Pancreas (tissue), 10 donors: Measurements from ENCODE around the gene GALR2. TPM values are rescaled to one million over a fixed set of nuclear protein-coding genes. Genes with fewer than 3 reads are reported as not detected.
"Not testable (repeated sequence)": the region's sequence is repeated elsewhere in the genome, so short reads cannot be mapped to it uniquely, and the experiment has no call there.

Experiments used
- ATAC-seq, 4 donors: fragments of 200-7000 bp; cut with Tn5 transposase; one replicate each; pipeline versions ENCODE4 v1.8.0 to v1.9.1; 2020; ENCODE audit warnings: mild to moderate bottlenecking in 4 of 4, moderate library complexity in 4 of 4
- DNase-seq, 6 donors: peaks; one replicate each; pipeline ENCODE4 v3.0.0-alpha.2; 2020
- FAIRE-seq: peaks from 2 replicates; lab custom pipeline; 2012; peaks lifted over from hg19 to GRCh38; lab: Jason Lieb, UNC
- H3K27ac ChIP-seq, 4 donors: fragments of 200-600 bp; sonication (generic); 1 replicate in 3 of 4; 2 replicates in 1 of 4; pipeline versions ENCODE4 v1.5.0 to v1.8.0; 2020
- H3K27me3 ChIP-seq, 4 donors: fragments of 200-600 bp; one replicate each; pipeline ENCODE4 v1.8.0; 2021
- H3K36me3 ChIP-seq, 3 donors: fragments of 200-600 bp; sonication (generic) in 1 of 3; one replicate each; pipeline versions ENCODE4 v1.5.0 to v1.8.0; 2020 to 2021
- H3K4me1 ChIP-seq, 3 donors: fragments of 200-600 bp; one replicate each; pipeline ENCODE4 v1.8.0; 2021
- H3K4me3 ChIP-seq, 4 donors: fragments of 200-600 bp; sonication (generic) in 2 of 4; one replicate each; pipeline versions ENCODE4 v1.5.0 to v1.8.0; 2020 to 2021
- H3K9me3 ChIP-seq, 4 donors: fragments of 200-600 bp; one replicate each; pipeline ENCODE4 v1.8.0; 2021
- WGBS, 2 donors: extraction: QIAGEN DNeasy Blood & Tissue Kit; methylation state at CpG; one replicate each; pipeline ENCODE4 v1.1.7; 2013; 5-methylcytosine and 5-hydroxymethylcytosine counted together
- intact Hi-C, 3 donors: fragments of 100-400 bp; cut with DNase I; formaldehyde crosslinking; loops; one replicate each; pipeline versions ENCODE4 v1.11.1 to v1.14.2; 2022
- polyA plus RNA-seq, 2 donors: library from polyadenylated mRNA; stranded (reverse); fragments of 200-250 nt; gene quantifications; one replicate each; pipeline ENCODE4 v1.2.3, GENCODE V29; 2013
- total RNA-seq, 6 donors: library from RNA; stranded (reverse); fragmentation: NEBNext Ultra II Directional in 4 of 6; extraction: Animal tissue kit (Norgen Biotek cat#: 25700) in 4 of 6; gene quantifications; one replicate each; pipeline versions ENCODE4 v1.2.1 to v1.2.4, GENCODE V29; 2021 to 2023
- TF ChIP-seq, protein P1 (sequence below), 4 donors: fragments of 200-600 bp; sonication (generic) in 3 of 4; IDR thresholded peaks; one replicate each; pipeline versions ENCODE4 v1.5.0 to v1.8.0; 2021; ENCODE audit warnings: antibody characterized with exemption in 4 of 4
- donor health status: healthy with polysubstance abuse.
- donor health status: DM: no; HTN: no; CAD: no; lungs with moderate emphysema.
- donor health status: DM: no; HTN: no; CAD: no.
- donor health status: control.
- donor health status: control.
- donor health status: Bipolar disorder and iron deficiency.
- donor health status: DM: yes; HTN: yes; CAD: no.
- donor health status: DM: no; HTN: no; CAD: no.
- donor health status: DM: no; HTN: no; CAD: no.
- donor health status: DM: yes; HTN: yes; CAD: no.

The GALR2 gene
- total and polyA plus RNA-seq, 8 donors = 0.11 to 0.19 (median 0.12) TPM; not detected in 5

DNA sequence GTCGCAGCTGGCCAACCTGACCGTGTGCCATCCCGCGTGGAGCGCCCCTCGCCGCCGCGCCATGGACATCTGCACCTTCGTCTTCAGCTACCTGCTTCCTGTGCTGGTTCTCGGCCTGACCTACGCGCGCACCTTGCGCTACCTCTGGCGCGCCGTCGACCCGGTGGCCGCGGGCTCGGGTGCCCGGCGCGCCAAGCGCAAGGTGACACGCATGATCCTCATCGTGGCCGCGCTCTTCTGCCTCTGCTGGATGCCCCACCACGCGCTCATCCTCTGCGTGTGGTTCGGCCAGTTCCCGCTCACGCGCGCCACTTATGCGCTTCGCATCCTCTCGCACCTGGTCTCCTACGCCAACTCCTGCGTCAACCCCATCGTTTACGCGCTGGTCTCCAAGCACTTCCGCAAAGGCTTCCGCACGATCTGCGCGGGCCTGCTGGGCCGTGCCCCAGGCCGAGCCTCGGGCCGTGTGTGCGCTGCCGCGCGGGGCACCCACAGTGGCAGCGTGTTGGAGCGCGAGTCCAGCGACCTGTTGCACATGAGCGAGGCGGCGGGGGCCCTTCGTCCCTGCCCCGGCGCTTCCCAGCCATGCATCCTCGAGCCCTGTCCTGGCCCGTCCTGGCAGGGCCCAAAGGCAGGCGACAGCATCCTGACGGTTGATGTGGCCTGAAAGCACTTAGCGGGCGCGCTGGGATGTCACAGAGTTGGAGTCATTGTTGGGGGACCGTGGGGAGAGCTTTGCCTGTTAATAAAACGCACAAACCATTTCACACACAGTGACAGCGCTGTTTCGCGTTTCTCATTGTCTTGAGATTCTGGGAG lies 2.4 kb downstream of the GALR2 start:
- intact Hi-C loops = no loop called here
- ATAC-seq (no peak), DNase-seq (peak in 1 of 6 donors; percentile 66), FAIRE-seq (no peak)
- Histone ChIP-seq H3K27me3 (peaks cover 0 to 30% (median 9%) of the 10 kb centered on the region in 4 donors), H3K9me3 (no peaks in the 10 kb centered on the region), H3K36me3 (no peaks in the 10 kb centered on the region), H3K4me1 (peaks cover 0 to 8% (median 0%) of the 10 kb centered on the region in 3 donors), H3K27ac (no peak overlapping the region), H3K4me3 (no peak overlapping the region)
- TF ChIP-seq, protein P1, sequence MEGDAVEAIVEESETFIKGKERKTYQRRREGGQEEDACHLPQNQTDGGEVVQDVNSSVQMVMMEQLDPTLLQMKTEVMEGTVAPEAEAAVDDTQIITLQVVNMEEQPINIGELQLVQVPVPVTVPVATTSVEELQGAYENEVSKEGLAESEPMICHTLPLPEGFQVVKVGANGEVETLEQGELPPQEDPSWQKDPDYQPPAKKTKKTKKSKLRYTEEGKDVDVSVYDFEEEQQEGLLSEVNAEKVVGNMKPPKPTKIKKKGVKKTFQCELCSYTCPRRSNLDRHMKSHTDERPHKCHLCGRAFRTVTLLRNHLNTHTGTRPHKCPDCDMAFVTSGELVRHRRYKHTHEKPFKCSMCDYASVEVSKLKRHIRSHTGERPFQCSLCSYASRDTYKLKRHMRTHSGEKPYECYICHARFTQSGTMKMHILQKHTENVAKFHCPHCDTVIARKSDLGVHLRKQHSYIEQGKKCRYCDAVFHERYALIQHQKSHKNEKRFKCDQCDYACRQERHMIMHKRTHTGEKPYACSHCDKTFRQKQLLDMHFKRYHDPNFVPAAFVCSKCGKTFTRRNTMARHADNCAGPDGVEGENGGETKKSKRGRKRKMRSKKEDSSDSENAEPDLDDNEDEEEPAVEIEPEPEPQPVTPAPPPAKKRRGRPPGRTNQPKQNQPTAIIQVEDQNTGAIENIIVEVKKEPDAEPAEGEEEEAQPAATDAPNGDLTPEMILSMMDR (IDR thresholded peaks at IDR 0.05) = no peak
- WGBS, 2 donors = 26 to 34% methylated on average over 81 to 82 of the region's 82 CpGs

DNA sequence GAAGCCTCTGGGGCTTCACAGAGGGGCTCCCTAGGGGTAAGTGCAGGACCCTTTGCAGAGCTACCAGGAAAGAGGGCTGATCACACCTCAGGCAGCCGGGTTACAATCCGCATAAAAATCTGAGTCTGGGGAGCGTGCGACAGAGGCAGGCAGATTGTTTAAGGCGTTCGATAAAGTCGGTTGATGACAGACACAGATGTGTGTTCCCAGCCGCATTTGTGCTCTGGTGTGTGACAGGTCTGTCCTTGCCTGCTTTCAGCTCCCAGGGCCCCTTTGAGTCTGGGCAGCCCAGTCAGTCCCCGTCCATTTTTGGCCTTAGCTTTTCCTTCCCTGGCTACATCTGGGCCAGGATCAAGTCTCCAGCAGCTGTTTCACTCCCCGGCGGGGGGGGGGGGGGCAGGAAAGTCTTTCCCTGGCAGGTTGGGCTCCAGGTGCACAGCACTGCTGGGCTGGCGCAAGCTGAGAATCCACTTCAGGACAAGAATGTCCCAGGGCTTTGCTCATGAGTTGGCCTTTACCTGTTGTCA lies 3.1 kb downstream of the GALR2 start:
- peaks cover 0 to 8% (median 0%) of the 10 kb centered on the region in 3 donors for H3K4me1 ChIP-seq
- no peak overlapping the region for H3K27ac ChIP-seq
- H3K9me3 ChIP-seq = no peaks in the 10 kb centered on the region
- TF ChIP-seq, protein P1 (IDR thresholded peaks at IDR 0.05) = no peak
- peaks cover 0 to 30% (median 9%) of the 10 kb centered on the region in 4 donors for H3K27me3 ChIP-seq
- peaks cover 0 to under 1% (median 0%) of the 10 kb centered on the region in 3 donors for H3K36me3 ChIP-seq
- DNase-seq (peak in 4 of 6 donors; percentile 63 to 67 (median 64)), FAIRE-seq (no peak), ATAC-seq (peak; percentile 6 to 57 (median 52))
- 5 to 10% methylated on average over 11 to 12 of the region's 12 CpGs for WGBS, 2 donors
- intact Hi-C loops = no loop called here
- H3K4me3 ChIP-seq = no peak overlapping the region

DNA sequence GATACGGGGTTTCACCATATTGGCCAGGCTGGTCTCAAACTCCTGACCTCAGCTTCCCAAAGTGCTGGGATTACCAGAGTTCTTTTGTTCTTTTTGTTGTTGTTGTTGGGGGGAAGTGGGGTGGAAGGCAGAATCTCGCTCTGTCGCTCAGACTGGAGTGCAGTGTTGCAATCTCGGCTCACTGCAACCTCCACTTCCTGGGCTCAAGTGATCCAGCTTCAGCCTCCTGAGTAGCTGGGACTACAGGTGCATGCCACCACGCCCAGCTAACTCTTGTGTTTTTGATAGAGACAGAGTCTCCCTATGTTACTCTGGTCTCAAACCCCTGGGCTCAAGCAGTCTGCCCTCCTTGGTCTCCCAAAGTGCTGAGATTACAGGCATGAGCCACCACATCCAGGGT lies 3.8 kb downstream of the GALR2 start:
- DNase-seq, ATAC-seq: not testable (repeated sequence)
- H3K27me3 ChIP-seq = peaks cover 0 to 30% (median 9%) of the 10 kb centered on the region in 4 donors

DNA sequence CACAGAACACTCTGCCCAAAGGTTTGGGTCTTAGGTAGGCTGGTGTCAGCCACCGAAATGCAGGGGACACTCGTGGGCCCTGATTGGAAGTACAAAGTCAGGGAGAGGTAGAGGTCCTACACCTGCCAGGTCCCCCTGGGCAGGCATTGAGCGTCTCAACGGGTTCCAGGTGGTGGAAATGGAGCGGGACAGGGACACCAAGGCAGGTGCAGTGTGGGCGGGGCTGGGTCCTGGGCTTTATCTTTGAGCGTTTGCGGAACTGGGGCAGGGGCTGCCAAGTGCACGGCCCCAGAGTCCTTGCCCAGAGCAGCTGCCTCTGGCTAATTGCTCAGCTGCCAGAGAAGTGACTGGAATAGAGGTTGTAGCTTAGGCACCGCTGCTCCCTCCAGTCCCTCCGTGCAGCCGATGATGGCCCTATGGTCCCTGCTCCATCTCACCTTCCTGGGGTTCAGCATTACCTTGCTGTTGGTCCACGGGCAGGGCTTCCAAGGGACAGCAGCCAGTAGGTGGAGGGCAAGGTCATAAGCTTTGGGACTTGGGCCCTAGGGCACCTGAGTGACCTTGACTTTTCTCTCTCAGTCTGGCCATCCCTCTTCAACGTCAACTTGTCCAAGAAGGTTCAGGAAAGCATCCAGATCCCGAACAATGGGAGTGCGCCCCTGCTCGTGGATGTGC lies 4.4 kb downstream of the GALR2 start, which contains the start of gene ZACN:
Gene ZACN, plus strand, starts transcription at position 323 of the 675 bp plus-strand sequence. Its CDS starts 83 bp downstream, at position 406.
- DNase-seq = peak in 3 of 6 donors; percentile 38 to 59 (median 49)
- H3K36me3 ChIP-seq = peaks cover 0 to 12% (median 0%) of the 10 kb centered on the region in 3 donors
- no peak for FAIRE-seq
- intact Hi-C loops = no loop called here
- no peak within 1 kb of the TSS for H3K27ac ChIP-seq
- H3K4me3 ChIP-seq = no peak within 1 kb of the TSS
- TF ChIP-seq, protein P1 (IDR thresholded peaks at IDR 0.05) = no peak
- H3K27me3 ChIP-seq = peaks cover 0 to 30% (median 9%) of the 10 kb centered on the region in 4 donors
- 39 to 41% methylated on average over 17 of the region's 17 CpGs for WGBS, 2 donors
- no peaks in the 10 kb centered on the region for H3K9me3 ChIP-seq
- no peak for ATAC-seq
- H3K4me1 ChIP-seq = peaks cover 0 to 8% (median 0%) of the 10 kb centered on the region in 3 donors

More for the DNA sequence above, 3.8 kb downstream of the GALR2 start:
- H3K36me3 ChIP-seq, H3K27ac ChIP-seq, intact Hi-C loops, FAIRE-seq, H3K4me1 ChIP-seq, H3K9me3 ChIP-seq, H3K4me3 ChIP-seq: not testable (repeated sequence)
- WGBS, 2 donors = 69 to 73% methylated on average over 5 of the region's 5 CpGs

DNA sequence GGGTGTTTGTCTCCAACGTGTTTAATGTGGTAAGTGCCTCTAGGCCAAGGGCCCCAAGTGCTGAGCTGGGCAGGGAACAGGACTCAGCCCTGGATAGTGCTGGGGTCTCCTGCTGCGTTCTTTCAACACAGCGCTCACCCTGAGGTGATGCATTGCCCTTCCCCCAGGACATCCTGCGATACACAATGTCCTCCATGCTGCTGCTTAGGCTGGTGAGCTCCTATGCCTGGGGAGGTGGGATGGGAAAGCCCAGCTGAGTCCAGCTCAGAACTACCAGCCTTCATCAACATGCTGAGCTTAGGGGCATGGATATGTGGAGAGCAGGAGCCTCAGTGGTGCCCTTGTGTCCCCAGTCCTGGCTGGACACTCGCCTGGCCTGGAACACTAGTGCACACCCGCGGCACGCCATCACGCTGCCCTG lies 5.0 kb downstream of the GALR2 start:
- H3K36me3 ChIP-seq = peaks cover 0 to 17% (median 0%) of the 10 kb centered on the region in 3 donors
- H3K27me3 ChIP-seq = peaks cover 0 to 27% (median 9%) of the 10 kb centered on the region in 4 donors
- H3K27ac ChIP-seq = no peak overlapping the region
- TF ChIP-seq, protein P1 (IDR thresholded peaks at IDR 0.05) = no peak
- peaks cover 0 to 5% (median 0%) of the 10 kb centered on the region in 3 donors for H3K4me1 ChIP-seq
- intact Hi-C loops = no loop called here
- WGBS, 2 donors = 38 to 50% methylated on average over 8 to 9 of the region's 9 CpGs
- FAIRE-seq (no peak), DNase-seq (peak in 1 of 6 donors; percentile 65), ATAC-seq (peak in 1 of 4 donors; percentile 1)
- no peak overlapping the region for H3K4me3 ChIP-seq
- H3K9me3 ChIP-seq = no peaks in the 10 kb centered on the region
